GM23338 (cell line): Measurements from ENCODE around the gene HNRNPC. TPM values are rescaled to one million over a fixed set of nuclear protein-coding genes. Genes with fewer than 3 reads are reported as not detected.

Experiments used
- ATAC-seq: fragments of 200-7000 bp; cut with Tn5 transposase; 3 replicates; pipeline ENCODE4 v1.9.1; 2020
- DNase-seq: peaks from one replicate; pipeline ENCODE4 v3.0.0-alpha.2; 2015; ENCODE audit warnings: low spot score
- H2AFZ ChIP-seq: fragments of 200-600 bp; sonication (generic); 2 replicates; pipeline ENCODE4 v1.8.0; 2016; ENCODE audit warnings: antibody characterized with exemption, mild to moderate bottlenecking, moderate library complexity
- H3F3A ChIP-seq: fragments of 200-600 bp; sonication (generic); replicated peaks from 2 replicates; pipeline ENCODE4 v1.8.0; 2017; ENCODE audit warnings: antibody characterized with exemption, mixed run types, low read depth
- H3K27ac ChIP-seq: fragments of 200-600 bp; sonication (generic); 2 replicates; pipeline ENCODE4 v1.6.1; 2016; ENCODE audit warnings: low read depth
- H3K27me3 ChIP-seq: fragments of 200-600 bp; sonication (generic); 2 replicates; pipeline ENCODE4 v1.8.0; 2016; ENCODE audit warnings: mild to moderate bottlenecking, mixed run types, moderate library complexity; ENCODE audit not compliant: insufficient read depth
- H3K36me3 ChIP-seq: fragments of 200-600 bp; sonication (generic); 2 replicates; pipeline ENCODE4 v1.8.0; 2016; ENCODE audit warnings: mild to moderate bottlenecking; ENCODE audit not compliant: insufficient read depth
- H3K4me1 ChIP-seq: fragments of 200-600 bp; sonication (generic); 2 replicates; pipeline ENCODE4 v1.8.0; 2016; ENCODE audit warnings: mild to moderate bottlenecking, moderate library complexity; ENCODE audit not compliant: insufficient read depth
- H3K4me2 ChIP-seq: fragments of 200-600 bp; sonication (generic); 2 replicates; pipeline ENCODE4 v1.7.1; 2017; ENCODE audit warnings: mixed run types
- H3K4me3 ChIP-seq: fragments of 200-600 bp; sonication (generic); 2 replicates; pipeline ENCODE4 v1.6.1; 2016; ENCODE audit warnings: mixed run types
- H3K79me2 ChIP-seq: fragments of 200-600 bp; sonication (generic); replicated peaks from 2 replicates; pipeline ENCODE4 v1.8.0; 2017; ENCODE audit warnings: mild to moderate bottlenecking; ENCODE audit not compliant: insufficient read depth
- H3K9me2 ChIP-seq: fragments of 200-600 bp; sonication (generic); 2 replicates; pipeline ENCODE4 v1.8.0; 2017; ENCODE audit not compliant: insufficient read depth
- H4K20me1 ChIP-seq: fragments of 200-600 bp; sonication (generic); replicated peaks from 2 replicates; pipeline ENCODE4 v1.8.0; 2017; ENCODE audit warnings: mild to moderate bottlenecking; ENCODE audit not compliant: insufficient read depth
- H3K27ac Mint-ChIP-seq: 2 replicates; pipeline ENCODE4 v1.8.0; 2020; ENCODE audit warnings: inconsistent platforms, mild to moderate bottlenecking, moderate library complexity, mixed read lengths
- H3K27me3 Mint-ChIP-seq: 3 replicates; pipeline ENCODE4 v1.8.0; 2022; ENCODE audit warnings: low read depth, mild to moderate bottlenecking, moderate library complexity, mixed read lengths, inconsistent platforms; ENCODE audit not compliant: insufficient read depth, poor library complexity
- H3K36me3 Mint-ChIP-seq: 3 replicates; pipeline ENCODE4 v1.8.0; 2021; ENCODE audit warnings: low read depth, mild to moderate bottlenecking, inconsistent platforms, moderate library complexity, mixed read lengths
- H3K4me1 Mint-ChIP-seq: 3 replicates; pipeline ENCODE4 v1.8.0; 2020; ENCODE audit warnings: mild to moderate bottlenecking, inconsistent platforms, mixed read lengths
- H3K4me3 Mint-ChIP-seq: 3 replicates; pipeline ENCODE4 v1.8.0; 2021; ENCODE audit warnings: moderate library complexity, mild to moderate bottlenecking, inconsistent platforms, mixed read lengths
- H3K9me3 Mint-ChIP-seq: 3 replicates; pipeline ENCODE4 v1.8.0; 2020; ENCODE audit warnings: moderate library complexity, mild to moderate bottlenecking, inconsistent platforms, mixed read lengths
- CREB1 ChIP-seq: fragments of 250-450 bp; sonication (Bioruptor Pico); IDR thresholded peaks from 2 replicates; pipeline ENCODE4 v1.5.0; 2020; ENCODE audit warnings: low read depth, mild to moderate bottlenecking, moderate library complexity
- EZH2 ChIP-seq: fragments of 200-600 bp; sonication (generic); IDR thresholded peaks from one replicate; pipeline ENCODE4 v1.8.0; 2017; ENCODE audit warnings: antibody characterized with exemption, mild to moderate bottlenecking, low read depth; ENCODE audit not compliant: unreplicated experiment
- EZH2phosphoT487 ChIP-seq: fragments of 200-600 bp; sonication (generic); IDR thresholded peaks from one replicate; pipeline ENCODE4 v1.8.1; 2018; ENCODE audit warnings: antibody characterized with exemption; ENCODE audit not compliant: unreplicated experiment
- JUNB ChIP-seq: IDR thresholded peaks from one replicate; pipeline ENCODE4 v1.6.1; 2016; ENCODE audit warnings: antibody characterized with exemption; ENCODE audit not compliant: unreplicated experiment
- NANOG ChIP-seq: IDR thresholded peaks from 2 replicates; pipeline ENCODE4 v1.6.1; 2016; ENCODE audit warnings: antibody characterized with exemption, borderline replicate concordance
- POLR2AphosphoS5 ChIP-seq: IDR thresholded peaks from 2 replicates; pipeline ENCODE4 v1.6.1; 2016; ENCODE audit warnings: antibody characterized with exemption, low read depth
- STAT1 ChIP-seq: IDR thresholded peaks from one replicate; pipeline ENCODE4 v1.6.1; 2016; ENCODE audit warnings: antibody characterized with exemption; ENCODE audit not compliant: unreplicated experiment
- ZNF114 ChIP-seq: fragments of 250-450 bp; sonication (Bioruptor Pico); IDR thresholded peaks from 2 replicates; pipeline ENCODE4 v1.5.0; 2020; ENCODE audit warnings: mild to moderate bottlenecking, moderate library complexity
- ZNF331 ChIP-seq: fragments of 250-450 bp; sonication (Bioruptor Pico); IDR thresholded peaks from 2 replicates; pipeline ENCODE4 v1.5.0; 2020; ENCODE audit warnings: low read depth, mild to moderate bottlenecking, moderate library complexity
- polyA plus RNA-seq: library from polyadenylated mRNA; unstranded; fragments of >200 nt; fragmentation: Nextera tagmentation; extraction: Ambion mirVana; gene quantifications from 2 replicates; pipeline ENCODE4 v1.2.1, GENCODE V29; 2016
- total RNA-seq: library from RNA; depleted of rRNA; stranded (reverse); fragments of >200 nt; shearing (Covaris generic); gene quantifications from 2 replicates; pipeline ENCODE4 v1.2.3, GENCODE V29; 2014
- TF ChIP-seq, protein P1 (sequence below): IDR thresholded peaks from 2 replicates; pipeline ENCODE4 v1.6.1; 2016; ENCODE audit warnings: antibody characterized with exemption
- TF ChIP-seq, protein P2 (sequence below), 2 experiments: fragments of 200-600 bp in 1 of 2; sonication (generic) in 1 of 2; conservative IDR thresholded peaks; 2 replicates each; pipeline versions ENCODE4 v1.5.1 to v1.6.1; 2016 to 2017; ENCODE audit warnings: antibody characterized with exemption in 2 of 2, low read depth in 2 of 2, mild to moderate bottlenecking in 2 of 2, moderate library complexity in 1 of 2
- TF ChIP-seq, protein P3 (sequence below): IDR thresholded peaks from one replicate; pipeline ENCODE4 v1.6.1; 2018; ENCODE audit warnings: antibody characterized with exemption; ENCODE audit not compliant: unreplicated experiment
- TF ChIP-seq, protein P4 (sequence below): fragments of 250-450 bp; sonication (Bioruptor Pico); IDR thresholded peaks from 2 replicates; pipeline ENCODE4 v1.5.0; 2020; ENCODE audit warnings: mild to moderate bottlenecking, moderate library complexity

HNRNPC gene
- total and polyA plus RNA-seq, 2 experiments from 2014 or later, result 1,259 to 1,296 TPM

DNA sequence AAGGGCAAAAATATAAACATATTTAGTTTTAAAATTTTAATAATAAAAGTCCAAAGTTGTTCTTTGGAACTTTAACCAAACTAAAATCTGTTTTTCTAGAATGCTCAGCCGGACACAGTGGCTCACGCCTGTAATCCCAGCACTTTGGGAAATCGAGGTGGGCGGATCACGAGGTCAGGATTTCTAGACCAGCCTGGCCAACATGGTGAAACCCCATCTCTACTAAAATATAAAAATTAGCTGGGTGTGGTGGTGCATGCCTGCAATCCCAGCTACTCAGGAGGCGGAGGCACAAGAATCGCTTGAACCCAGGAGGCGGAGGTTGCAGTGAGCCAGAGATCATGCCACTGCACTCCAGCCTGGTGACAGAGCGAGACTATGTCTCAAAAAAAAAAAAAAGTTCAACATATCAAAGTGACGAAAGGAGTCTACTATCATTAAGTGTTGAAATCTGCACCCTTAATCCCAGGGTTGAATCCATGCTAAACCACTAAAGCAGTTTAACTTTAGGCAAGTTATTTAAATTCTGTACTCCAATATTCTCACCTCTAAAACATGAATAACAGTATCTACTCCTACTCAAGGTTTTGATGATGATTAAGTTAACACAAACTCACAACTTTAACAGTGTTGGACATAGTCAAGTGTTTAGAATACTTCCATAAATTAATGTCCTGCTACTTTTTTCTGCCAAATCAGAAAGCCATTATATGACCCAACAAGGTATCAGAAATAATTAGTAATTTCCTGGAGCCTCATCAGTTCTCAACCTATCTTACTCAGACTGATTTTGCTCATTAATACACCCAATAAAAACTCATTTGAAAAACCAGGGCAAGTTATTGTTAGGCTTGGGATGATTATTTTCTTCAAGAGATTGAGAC lies 11.0 kb downstream of the HNRNPC start:
- peak overlapping the region; percentile 19; the same call in 1 of the 2 replicates for H3K4me3 ChIP-seq
- no peak for DNase-seq
- peak overlapping the region; percentile 65 for H3K4me2 ChIP-seq

More for the DNA sequence above, 11.0 kb downstream of the HNRNPC start:
- Histone ChIP-seq H3K27ac (peak overlapping the region; percentile 24; the same call in 1 of the 2 replicates), H2AFZ (no peak overlapping the region), H3F3A (peaks cover 26% of the 10 kb centered on the region), H3K36me3 (peaks cover 77% of the 10 kb centered on the region), H3K9me2 (no peaks in the 10 kb centered on the region), H4K20me1 (peaks cover 87% of the 10 kb centered on the region), H3K27me3 (no peaks in the 10 kb centered on the region), H3K4me1 (peaks cover 18% of the 10 kb centered on the region; the same call in 1 of the 2 replicates), H3K79me2 (peaks cover 100% of the 10 kb centered on the region)
- TF ChIP-seq, protein P1, sequence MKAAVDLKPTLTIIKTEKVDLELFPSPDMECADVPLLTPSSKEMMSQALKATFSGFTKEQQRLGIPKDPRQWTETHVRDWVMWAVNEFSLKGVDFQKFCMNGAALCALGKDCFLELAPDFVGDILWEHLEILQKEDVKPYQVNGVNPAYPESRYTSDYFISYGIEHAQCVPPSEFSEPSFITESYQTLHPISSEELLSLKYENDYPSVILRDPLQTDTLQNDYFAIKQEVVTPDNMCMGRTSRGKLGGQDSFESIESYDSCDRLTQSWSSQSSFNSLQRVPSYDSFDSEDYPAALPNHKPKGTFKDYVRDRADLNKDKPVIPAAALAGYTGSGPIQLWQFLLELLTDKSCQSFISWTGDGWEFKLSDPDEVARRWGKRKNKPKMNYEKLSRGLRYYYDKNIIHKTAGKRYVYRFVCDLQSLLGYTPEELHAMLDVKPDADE, result no peak
- TF ChIP-seq STAT1 (no peak), CREB1 (CRISPR knock-in tag) (no peak), ZNF114 (CRISPR knock-in tag) (no peak), EZH2 (no peak), NANOG (no peak), JUNB (no peak), EZH2phosphoT487 (no peak), ZNF331 (CRISPR knock-in tag) (no peak), POLR2AphosphoS5 (no peak)
- TF ChIP-seq, protein P2, sequence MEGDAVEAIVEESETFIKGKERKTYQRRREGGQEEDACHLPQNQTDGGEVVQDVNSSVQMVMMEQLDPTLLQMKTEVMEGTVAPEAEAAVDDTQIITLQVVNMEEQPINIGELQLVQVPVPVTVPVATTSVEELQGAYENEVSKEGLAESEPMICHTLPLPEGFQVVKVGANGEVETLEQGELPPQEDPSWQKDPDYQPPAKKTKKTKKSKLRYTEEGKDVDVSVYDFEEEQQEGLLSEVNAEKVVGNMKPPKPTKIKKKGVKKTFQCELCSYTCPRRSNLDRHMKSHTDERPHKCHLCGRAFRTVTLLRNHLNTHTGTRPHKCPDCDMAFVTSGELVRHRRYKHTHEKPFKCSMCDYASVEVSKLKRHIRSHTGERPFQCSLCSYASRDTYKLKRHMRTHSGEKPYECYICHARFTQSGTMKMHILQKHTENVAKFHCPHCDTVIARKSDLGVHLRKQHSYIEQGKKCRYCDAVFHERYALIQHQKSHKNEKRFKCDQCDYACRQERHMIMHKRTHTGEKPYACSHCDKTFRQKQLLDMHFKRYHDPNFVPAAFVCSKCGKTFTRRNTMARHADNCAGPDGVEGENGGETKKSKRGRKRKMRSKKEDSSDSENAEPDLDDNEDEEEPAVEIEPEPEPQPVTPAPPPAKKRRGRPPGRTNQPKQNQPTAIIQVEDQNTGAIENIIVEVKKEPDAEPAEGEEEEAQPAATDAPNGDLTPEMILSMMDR (conservative IDR thresholded peaks at IDR 0.05; ENCODE audit: low read depth in 2 of 2), result no peak
- TF ChIP-seq, protein P3, sequence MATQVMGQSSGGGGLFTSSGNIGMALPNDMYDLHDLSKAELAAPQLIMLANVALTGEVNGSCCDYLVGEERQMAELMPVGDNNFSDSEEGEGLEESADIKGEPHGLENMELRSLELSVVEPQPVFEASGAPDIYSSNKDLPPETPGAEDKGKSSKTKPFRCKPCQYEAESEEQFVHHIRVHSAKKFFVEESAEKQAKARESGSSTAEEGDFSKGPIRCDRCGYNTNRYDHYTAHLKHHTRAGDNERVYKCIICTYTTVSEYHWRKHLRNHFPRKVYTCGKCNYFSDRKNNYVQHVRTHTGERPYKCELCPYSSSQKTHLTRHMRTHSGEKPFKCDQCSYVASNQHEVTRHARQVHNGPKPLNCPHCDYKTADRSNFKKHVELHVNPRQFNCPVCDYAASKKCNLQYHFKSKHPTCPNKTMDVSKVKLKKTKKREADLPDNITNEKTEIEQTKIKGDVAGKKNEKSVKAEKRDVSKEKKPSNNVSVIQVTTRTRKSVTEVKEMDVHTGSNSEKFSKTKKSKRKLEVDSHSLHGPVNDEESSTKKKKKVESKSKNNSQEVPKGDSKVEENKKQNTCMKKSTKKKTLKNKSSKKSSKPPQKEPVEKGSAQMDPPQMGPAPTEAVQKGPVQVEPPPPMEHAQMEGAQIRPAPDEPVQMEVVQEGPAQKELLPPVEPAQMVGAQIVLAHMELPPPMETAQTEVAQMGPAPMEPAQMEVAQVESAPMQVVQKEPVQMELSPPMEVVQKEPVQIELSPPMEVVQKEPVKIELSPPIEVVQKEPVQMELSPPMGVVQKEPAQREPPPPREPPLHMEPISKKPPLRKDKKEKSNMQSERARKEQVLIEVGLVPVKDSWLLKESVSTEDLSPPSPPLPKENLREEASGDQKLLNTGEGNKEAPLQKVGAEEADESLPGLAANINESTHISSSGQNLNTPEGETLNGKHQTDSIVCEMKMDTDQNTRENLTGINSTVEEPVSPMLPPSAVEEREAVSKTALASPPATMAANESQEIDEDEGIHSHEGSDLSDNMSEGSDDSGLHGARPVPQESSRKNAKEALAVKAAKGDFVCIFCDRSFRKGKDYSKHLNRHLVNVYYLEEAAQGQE, result no peak
- TF ChIP-seq, protein P4, sequence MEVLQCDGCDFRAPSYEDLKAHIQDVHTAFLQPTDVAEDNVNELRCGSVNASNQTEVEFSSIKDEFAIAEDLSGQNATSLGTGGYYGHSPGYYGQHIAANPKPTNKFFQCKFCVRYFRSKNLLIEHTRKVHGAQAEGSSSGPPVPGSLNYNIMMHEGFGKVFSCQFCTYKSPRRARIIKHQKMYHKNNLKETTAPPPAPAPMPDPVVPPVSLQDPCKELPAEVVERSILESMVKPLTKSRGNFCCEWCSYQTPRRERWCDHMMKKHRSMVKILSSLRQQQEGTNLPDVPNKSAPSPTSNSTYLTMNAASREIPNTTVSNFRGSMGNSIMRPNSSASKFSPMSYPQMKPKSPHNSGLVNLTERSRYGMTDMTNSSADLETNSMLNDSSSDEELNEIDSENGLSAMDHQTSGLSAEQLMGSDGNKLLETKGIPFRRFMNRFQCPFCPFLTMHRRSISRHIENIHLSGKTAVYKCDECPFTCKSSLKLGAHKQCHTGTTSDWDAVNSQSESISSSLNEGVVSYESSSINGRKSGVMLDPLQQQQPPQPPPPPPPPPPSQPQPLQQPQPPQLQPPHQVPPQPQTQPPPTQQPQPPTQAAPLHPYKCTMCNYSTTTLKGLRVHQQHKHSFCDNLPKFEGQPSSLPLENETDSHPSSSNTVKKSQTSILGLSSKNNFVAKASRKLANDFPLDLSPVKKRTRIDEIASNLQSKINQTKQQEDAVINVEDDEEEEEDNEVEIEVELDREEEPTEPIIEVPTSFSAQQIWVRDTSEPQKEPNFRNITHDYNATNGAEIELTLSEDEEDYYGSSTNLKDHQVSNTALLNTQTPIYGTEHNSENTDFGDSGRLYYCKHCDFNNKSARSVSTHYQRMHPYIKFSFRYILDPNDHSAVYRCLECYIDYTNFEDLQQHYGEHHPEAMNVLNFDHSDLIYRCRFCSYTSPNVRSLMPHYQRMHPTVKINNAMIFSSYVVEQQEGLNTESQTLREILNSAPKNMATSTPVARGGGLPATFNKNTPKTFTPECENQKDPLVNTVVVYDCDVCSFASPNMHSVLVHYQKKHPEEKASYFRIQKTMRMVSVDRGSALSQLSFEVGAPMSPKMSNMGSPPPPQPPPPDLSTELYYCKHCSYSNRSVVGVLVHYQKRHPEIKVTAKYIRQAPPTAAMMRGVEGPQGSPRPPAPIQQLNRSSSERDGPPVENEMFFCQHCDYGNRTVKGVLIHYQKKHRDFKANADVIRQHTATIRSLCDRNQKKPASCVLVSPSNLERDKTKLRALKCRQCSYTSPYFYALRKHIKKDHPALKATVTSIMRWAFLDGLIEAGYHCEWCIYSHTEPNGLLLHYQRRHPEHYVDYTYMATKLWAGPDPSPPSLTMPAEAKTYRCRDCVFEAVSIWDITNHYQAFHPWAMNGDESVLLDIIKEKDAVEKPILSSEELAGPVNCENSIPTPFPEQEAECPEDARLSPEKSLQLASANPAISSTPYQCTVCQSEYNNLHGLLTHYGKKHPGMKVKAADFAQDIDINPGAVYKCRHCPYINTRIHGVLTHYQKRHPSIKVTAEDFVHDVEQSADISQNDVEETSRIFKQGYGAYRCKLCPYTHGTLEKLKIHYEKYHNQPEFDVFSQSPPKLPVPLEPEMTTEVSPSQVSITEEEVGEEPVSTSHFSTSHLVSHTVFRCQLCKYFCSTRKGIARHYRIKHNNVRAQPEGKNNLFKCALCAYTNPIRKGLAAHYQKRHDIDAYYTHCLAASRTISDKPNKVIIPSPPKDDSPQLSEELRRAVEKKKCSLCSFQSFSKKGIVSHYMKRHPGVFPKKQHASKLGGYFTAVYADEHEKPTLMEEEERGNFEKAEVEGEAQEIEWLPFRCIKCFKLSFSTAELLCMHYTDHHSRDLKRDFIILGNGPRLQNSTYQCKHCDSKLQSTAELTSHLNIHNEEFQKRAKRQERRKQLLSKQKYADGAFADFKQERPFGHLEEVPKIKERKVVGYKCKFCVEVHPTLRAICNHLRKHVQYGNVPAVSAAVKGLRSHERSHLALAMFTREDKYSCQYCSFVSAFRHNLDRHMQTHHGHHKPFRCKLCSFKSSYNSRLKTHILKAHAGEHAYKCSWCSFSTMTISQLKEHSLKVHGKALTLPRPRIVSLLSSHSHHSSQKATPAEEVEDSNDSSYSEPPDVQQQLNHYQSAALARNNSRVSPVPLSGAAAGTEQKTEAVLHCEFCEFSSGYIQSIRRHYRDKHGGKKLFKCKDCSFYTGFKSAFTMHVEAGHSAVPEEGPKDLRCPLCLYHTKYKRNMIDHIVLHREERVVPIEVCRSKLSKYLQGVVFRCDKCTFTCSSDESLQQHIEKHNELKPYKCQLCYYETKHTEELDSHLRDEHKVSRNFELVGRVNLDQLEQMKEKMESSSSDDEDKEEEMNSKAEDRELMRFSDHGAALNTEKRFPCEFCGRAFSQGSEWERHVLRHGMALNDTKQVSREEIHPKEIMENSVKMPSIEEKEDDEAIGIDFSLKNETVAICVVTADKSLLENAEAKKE, result no peak
- Mint-ChIP-seq H3K9me3 (no peaks in the 10 kb centered on the region), H3K27ac (no peak overlapping the region; the same call in 1 of the 2 replicates), H3K36me3 (peaks cover 96% of the 10 kb centered on the region), H3K4me1 (peaks cover 54% of the 10 kb centered on the region), H3K4me3 (peak overlapping the region; percentile 49; the same call in 2 of the 3 replicates), H3K27me3 (peaks cover 17% of the 10 kb centered on the region)
- no peak for ATAC-seq
